NCI-H82 treated with DMSO at 0.1 percent for 48 hours (cell line): ENCODE measurements around the gene DDX10.
"Not testable (repeated sequence)": the region's sequence is repeated elsewhere in the genome, so short reads cannot be mapped to it uniquely, and the experiment has no call there.

Source experiments
- DNase-seq: peaks from one replicate; lab custom pipeline; 2025; ENCODE audit not compliant: unreplicated experiment; lab: John Stamatoyannopoulos, UW

Gene DDX10

DNA sequence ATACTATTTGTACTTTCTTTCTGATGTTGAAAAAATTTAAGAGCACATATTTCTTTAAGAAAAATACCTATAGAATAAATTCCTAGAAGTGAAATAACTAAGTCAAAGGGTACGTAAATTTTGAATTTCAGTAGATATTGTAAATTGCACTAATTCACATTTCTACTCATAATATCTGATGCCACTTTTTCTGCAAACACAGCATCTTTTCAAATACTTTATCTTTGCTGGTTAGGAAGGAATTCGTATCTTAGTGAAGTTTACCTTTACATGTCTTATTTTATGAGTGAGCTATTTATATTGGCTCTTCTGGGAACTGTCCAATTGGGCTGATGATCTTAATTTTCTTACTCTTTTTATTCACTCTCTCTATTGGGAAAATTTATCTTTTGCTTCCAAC lies 148.2 kb downstream of the DDX10 start:
- DNase-seq: no peak

- no peak for DNase-seq
Measured at GRCh38 chr11:108817976-108818375, 153.1 kb downstream of the DDX10 start.

GRCh38 chr11:108818971-108819370 lies 154.1 kb downstream of the DDX10 start:
- no peak for DNase-seq

GRCh38 chr11:108819957-108820356 lies 155.1 kb downstream of the DDX10 start:
- DNase-seq: no peak

DNA sequence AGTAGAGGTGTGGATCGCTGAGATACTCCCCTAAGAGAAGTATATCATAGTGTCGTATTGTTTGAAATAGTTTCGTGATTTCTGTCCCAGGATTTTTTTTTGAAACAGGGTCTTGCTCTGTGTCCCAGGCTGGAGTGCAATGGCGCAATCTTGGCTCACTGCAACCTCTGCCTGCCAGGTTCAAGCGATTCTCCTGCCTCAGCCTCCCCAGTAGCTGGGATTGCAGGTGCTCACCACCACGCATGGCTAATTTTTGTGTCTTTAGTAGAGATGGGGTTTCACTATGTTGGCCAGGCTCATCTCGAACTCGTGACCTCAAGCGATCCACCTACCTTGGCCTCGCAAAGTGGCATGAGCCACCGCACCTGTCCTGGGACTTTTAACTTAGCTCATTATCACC lies 159.1 kb downstream of the DDX10 start:
- DNase-seq: not testable (repeated sequence)

DNA sequence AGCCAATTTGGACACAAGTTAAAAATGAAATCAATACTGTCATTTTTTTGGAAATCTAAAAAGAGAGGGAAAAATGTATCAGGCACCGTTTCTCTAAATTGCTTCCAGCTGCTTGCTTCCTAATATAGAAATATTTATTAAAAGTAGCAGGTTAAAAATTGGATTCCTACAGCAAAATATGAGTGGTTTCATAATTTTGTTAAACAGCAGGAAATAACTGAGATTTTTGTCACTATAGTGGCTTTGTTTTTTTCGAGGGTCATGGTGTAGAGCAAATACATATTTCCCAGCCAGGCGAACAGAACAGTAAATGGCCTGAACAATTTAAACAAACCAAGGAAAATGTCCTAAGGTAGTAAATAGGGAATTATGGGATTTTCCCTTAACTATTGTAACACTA lies 159.7 kb downstream of the DDX10 start:
- DNase-seq: no peak

DNA sequence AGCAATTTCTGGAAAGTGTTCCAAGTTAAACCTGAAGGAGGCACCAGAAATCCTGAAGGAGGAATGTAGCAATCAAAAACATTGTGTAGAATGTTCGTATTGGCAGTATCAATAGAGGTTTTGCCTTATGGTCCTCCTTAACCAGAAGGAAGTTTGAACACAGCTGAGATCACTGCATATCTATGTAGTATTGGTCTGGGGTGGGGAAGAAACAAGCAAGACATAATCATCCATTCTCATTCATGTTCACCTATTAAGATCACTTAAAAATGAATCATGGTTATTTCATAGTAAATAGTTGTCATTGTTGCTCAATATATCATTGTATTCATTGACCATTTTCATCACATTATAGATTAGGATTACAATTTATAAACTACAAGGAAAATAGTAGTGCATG lies 160.5 kb downstream of the DDX10 start:
- DNase-seq: no peak

DNA sequence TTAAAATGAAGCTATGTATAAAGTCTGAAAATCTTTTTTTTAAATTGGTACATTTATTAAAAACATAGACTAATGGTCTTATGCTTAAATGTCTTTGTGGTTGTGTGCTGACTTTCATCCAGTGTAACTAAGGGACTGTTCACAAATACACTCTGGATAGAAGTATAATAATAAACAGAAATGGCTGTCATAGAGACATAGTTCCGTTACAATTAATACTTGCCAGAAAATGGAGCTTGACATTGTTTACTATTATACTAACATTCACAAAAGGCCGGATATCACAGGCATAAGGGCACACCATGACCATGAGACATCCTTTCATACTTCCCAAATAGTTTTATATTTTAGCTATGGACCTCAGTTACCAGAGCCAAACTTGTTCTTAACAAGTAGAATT lies 161.3 kb downstream of the DDX10 start:
- no peak for DNase-seq

DNA sequence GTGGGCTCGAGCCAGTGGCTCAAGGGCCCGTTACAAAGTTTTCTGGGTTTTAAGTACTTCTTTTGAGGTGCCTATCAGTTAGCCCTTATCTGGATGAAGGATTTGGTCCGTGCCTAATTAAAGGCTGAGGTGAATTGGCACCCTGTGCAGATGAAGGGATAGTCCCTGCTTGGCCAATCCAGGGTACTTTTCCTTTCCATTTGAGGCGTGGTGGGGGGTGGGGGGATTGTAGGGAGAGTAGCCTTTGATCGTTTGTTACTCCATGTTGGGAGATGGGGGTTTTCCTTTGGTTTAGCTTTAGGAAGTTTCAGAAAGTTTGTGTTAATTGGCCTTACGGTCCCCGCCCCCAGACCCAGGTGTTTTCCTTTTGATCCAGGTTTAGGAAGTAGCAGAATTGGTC lies 170.8 kb downstream of the DDX10 start:
- DNase-seq: no peak

DNA sequence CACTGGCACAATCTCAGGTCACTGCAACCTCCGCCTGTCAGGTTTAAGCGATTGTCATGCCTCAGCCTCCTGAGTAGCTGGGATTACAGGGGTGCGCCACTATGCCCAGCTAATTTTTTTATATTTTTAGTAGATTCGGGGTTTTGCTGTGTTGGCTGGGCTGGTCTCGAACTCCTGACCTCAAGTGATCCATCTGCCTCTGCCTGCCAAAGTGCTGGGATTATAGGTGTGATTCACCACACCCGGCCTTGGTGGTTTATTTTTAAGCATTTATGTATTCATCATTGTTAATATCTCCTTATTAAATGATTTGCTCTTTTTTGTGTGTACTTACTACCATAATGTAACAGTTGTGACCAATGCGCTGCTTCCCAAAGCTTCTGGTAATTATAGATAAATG lies 171.7 kb downstream of the DDX10 start:
- DNase-seq: no peak

DNA sequence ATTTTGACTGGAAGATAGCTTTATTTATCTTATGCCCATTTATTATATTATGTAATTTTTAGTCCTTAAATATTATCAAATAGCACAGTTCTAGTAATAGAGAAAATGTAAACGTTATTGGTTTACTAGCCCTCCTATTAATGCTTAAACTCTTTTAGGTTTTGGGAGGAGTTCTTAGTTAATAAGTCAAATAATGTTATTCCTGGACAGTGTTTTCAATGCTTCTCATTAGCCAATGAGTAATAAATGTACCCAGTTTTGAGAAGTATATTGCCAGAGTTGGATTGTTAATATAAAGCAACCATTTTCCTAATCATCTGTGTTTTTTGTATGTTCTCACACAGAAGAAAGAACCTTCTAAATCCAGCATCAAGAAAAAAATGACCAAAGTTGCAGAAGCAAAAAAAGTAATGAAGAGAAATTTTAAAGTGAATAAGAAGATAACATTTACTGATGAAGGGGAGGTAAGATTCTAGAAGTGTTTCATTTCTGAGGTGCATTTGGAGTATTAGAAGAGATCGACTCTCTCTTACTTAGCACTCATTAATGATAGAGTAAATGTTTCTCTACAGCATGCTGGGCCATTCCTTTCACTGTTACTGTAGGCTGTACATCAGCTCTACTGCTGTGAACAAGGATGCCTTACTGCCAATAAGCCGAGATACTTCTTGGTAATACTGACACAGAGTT lies 173.4 kb downstream of the DDX10 start:
- no peak for DNase-seq

- no peak for DNase-seq
Measured at GRCh38 chr11:108838792-108839105, 173.9 kb downstream of the DDX10 start.

GRCh38 chr11:108846009-108846408 lies 181.1 kb downstream of the DDX10 start:
- no peak for DNase-seq

GRCh38 chr11:108847298-108847990 lies 182.6 kb downstream of the DDX10 start:
- DNase-seq: no peak

DNA sequence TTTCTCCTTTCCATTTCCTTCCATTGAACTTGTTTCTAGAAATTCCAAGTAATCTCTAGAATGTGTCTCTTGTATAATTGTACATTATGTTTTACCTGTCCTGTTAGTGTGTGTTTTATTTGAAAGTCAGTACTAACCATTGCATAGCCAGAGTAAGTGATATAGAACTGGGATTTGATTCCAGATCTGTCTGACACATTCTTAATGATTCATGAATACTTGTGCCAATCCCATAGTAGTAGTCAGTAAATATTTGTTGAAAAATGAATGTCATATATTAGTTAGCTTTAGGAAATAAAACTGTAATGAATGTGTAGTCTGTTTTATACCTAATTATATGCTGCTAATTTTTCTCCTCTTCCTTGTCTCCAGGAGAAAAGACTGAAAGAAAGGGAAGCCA lies 186.9 kb downstream of the DDX10 start:
- DNase-seq: no peak

GRCh38 chr11:108852701-108853100 lies 187.8 kb downstream of the DDX10 start:
- no peak for DNase-seq

GRCh38 chr11:108853151-108853550 lies 188.3 kb downstream of the DDX10 start:
- DNase-seq: no peak

DNA sequence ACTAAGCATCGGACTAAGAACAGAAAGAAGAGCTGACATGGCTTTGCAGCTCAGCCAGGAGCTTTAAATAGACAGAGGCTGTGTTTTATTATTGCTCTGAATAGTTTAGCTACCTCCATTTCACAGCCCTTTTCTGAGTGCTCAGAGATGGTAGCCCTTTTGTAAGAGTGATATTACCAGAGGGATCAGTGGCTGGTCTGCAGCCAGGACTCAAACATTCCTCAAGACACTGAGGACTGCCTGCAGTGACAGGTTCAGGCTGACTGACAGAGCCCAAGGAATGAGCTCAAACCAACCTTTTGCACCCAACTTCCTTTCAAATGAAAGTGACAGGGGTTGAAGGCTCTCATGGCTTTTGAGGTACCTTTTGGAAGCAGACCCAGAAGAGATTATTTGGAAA lies 189.0 kb downstream of the DDX10 start:
- DNase-seq: no peak

GRCh38 chr11:108854346-108854745 lies 189.5 kb downstream of the DDX10 start:
- DNase-seq: no peak

DNA sequence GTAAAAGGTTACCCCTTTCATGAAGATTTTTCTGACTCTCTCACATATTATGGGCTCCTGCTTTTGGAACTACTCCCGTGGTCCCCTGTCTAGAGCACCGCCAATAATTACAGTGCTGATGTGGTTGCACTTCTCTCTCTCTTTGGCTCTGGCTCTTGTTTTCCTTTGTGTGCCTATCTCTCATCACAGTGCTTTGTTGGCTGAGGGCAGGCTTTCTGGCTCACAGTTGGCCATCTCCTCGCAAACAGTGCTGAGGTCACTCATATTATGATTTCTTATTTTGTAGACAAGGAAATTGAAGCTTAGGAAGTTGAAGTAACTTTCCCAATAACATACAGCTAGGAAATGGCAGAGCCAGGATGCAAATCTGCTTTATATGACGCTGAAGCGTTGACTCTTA lies 192.5 kb downstream of the DDX10 start:
- no peak for DNase-seq

DNA sequence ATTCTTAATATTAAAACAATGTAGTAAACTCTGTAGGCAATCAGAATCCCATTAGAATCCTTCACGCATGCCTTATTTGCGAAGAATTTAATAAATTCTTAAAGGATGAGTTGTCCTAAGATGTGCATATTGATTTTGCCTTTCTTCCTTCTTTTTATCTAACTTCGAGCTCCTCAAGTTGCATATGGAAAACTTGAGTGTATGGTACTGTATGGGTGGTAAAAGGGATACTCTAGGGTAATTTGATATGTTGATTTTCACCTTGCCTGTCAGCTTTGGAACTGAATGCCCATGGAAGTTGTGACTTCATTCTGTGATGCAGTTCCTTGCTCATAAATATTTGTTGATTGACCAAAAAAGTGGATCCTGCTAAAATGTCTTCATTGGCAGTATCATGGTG lies 193.8 kb downstream of the DDX10 start:
- DNase-seq: no peak

DNA sequence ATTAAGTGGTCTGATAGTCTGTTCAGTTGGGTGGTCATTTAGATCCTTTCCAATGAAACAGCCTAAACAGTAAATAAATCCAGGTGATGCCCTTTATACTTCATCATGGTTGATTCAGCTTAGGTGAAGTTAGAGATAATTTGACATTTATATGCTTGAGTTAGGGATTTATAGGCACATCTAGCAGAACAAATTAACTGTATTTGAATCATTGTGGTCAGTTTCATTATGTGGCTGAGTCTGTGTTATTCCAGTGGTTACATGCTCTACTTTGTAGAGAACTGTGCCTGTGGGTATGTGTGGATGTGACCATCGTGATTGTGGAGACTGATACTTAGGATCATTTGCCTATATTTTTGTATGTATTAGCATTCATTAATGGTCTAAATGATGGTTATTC lies 194.6 kb downstream of the DDX10 start:
- no peak for DNase-seq

- DNase-seq: no peak
Measured at GRCh38 chr11:108863528-108863927, 198.7 kb downstream of the DDX10 start.
